H9 (cell line): ENCODE results near the gene FKBP10. TPM values are rescaled to one million over a fixed set of nuclear protein-coding genes. Genes with fewer than 3 reads are reported as not detected.

ENCODE experiments used
- DNase-seq: peaks from one replicate; pipeline ENCODE4 v3.0.0-alpha.2; 2017
- H2AFZ ChIP-seq: one replicate; pipeline ENCODE4 v1.6.1; 2013; ENCODE audit warnings: mild to moderate bottlenecking, low read length, control low read depth, moderate library complexity
- H2AK5ac ChIP-seq: 2 replicates; pipeline ENCODE4 v1.6.1; 2013; ENCODE audit warnings: low read length, control low read depth, mixed read lengths; ENCODE audit not compliant: insufficient read length
- H2BK120ac ChIP-seq: one replicate; pipeline ENCODE4 v1.6.1; 2013; ENCODE audit warnings: low read depth, mild to moderate bottlenecking, low read length, control low read depth, inconsistent platforms; ENCODE audit not compliant: poor library complexity, severe bottlenecking
- H2BK12ac ChIP-seq: 2 replicates; pipeline ENCODE4 v1.6.1; 2013; ENCODE audit warnings: low read length, control low read depth, mixed read lengths, low read depth; ENCODE audit not compliant: insufficient read length
- H2BK15ac ChIP-seq: 2 replicates; pipeline ENCODE4 v1.6.1; 2013; ENCODE audit warnings: low read depth, low read length, control low read depth
- H2BK20ac ChIP-seq: one replicate; pipeline ENCODE4 v1.6.1; 2013; ENCODE audit warnings: low read depth, mild to moderate bottlenecking, low read length, control low read depth, inconsistent platforms; ENCODE audit not compliant: poor library complexity, severe bottlenecking
- H2BK5ac ChIP-seq: 2 replicates; pipeline ENCODE4 v1.6.1; 2013; ENCODE audit warnings: low read length, control low read depth, mixed read lengths; ENCODE audit not compliant: insufficient read length
- H3K14ac ChIP-seq: 2 replicates; pipeline ENCODE4 v1.6.1; 2013; ENCODE audit warnings: low read length, control low read depth; ENCODE audit not compliant: insufficient read depth
- H3K18ac ChIP-seq: 2 replicates; pipeline ENCODE4 v1.6.1; 2013; ENCODE audit warnings: low read depth, mild to moderate bottlenecking, mixed read lengths, low read length, control low read depth; ENCODE audit not compliant: insufficient read length
- H3K23ac ChIP-seq: 2 replicates; pipeline ENCODE4 v1.6.1; 2013; ENCODE audit warnings: low read length, control low read depth, mixed read lengths, low read depth; ENCODE audit not compliant: insufficient read length
- H3K23me2 ChIP-seq: 2 replicates; pipeline ENCODE4 v1.6.1; 2013; ENCODE audit warnings: low read depth, mild to moderate bottlenecking, mixed read lengths, low read length, control low read depth; ENCODE audit not compliant: insufficient read length, poor library complexity, severe bottlenecking
- H3K27ac ChIP-seq: 2 replicates; pipeline ENCODE4 v1.5.1; 2013; ENCODE audit warnings: low read length, control low read depth, mixed read lengths, low read depth; ENCODE audit not compliant: insufficient read length
- H3K27me3 ChIP-seq: 2 replicates; pipeline ENCODE4 v1.6.1; 2013; ENCODE audit warnings: low read length, control low read depth, inconsistent platforms; ENCODE audit not compliant: insufficient read depth
- H3K4ac ChIP-seq: 2 replicates; pipeline ENCODE4 v1.6.1; 2013; ENCODE audit warnings: low read depth, mild to moderate bottlenecking, control low read depth, inconsistent platforms, low read length, moderate library complexity
- H3K4me1 ChIP-seq: 2 replicates; pipeline ENCODE4 v1.6.1; 2013; ENCODE audit warnings: low read length, control low read depth, inconsistent platforms; ENCODE audit not compliant: insufficient read depth
- H3K4me2 ChIP-seq: 2 replicates; pipeline ENCODE4 v1.6.1; 2013; ENCODE audit warnings: low read length, control low read depth, mixed read lengths; ENCODE audit not compliant: insufficient read length, insufficient read depth
- H3K56ac ChIP-seq: 2 replicates; pipeline ENCODE4 v1.6.1; 2013; ENCODE audit warnings: low read depth, mild to moderate bottlenecking, mixed read lengths, low read length, control low read depth; ENCODE audit not compliant: insufficient read length
- H3K79me1 ChIP-seq: 2 replicates; pipeline ENCODE4 v1.6.1; 2013; ENCODE audit warnings: low read depth, mild to moderate bottlenecking, moderate library complexity, low read length, control low read depth, inconsistent platforms; ENCODE audit not compliant: insufficient read depth, poor library complexity, severe bottlenecking
- H3K79me2 ChIP-seq: 2 replicates; pipeline ENCODE4 v1.6.1; 2013; ENCODE audit warnings: low read length, control low read depth, inconsistent platforms; ENCODE audit not compliant: insufficient read depth
- H3K9ac ChIP-seq: 2 replicates; pipeline ENCODE4 v1.6.1; 2013; ENCODE audit warnings: low read length, control low read depth, mixed read lengths; ENCODE audit not compliant: insufficient read length; ENCODE audit errors: extremely low read depth
- H3K9me3 ChIP-seq: one replicate; pipeline ENCODE4 v1.6.1; 2013; ENCODE audit warnings: low read depth, low read length, inconsistent platforms; ENCODE audit not compliant: control insufficient read depth
- H3T11ph ChIP-seq: one replicate; pipeline ENCODE4 v1.6.1; 2013; ENCODE audit warnings: mild to moderate bottlenecking, low read length, control low read depth, inconsistent platforms
- H4K20me1 ChIP-seq: one replicate; pipeline ENCODE4 v1.6.1; 2013; ENCODE audit not compliant: control insufficient read depth, insufficient read length, insufficient read depth
- H4K5ac ChIP-seq: 2 replicates; pipeline ENCODE4 v1.6.1; 2013; ENCODE audit warnings: low read depth, mild to moderate bottlenecking, mixed read lengths, low read length, control low read depth; ENCODE audit not compliant: insufficient read length
- H4K8ac ChIP-seq: replicated peaks from 2 replicates; pipeline ENCODE4 v1.6.1; 2013; ENCODE audit warnings: low read length, control low read depth, mixed read lengths, low read depth; ENCODE audit not compliant: insufficient read length
- H4K91ac ChIP-seq: 2 replicates; pipeline ENCODE4 v1.6.1; 2013; ENCODE audit warnings: low read depth, mild to moderate bottlenecking, moderate library complexity, mixed read lengths, low read length, control low read depth; ENCODE audit not compliant: insufficient read length
- H3K27ac Mint-ChIP-seq, 3 experiments: 2 replicates in 2 of 3; 3 replicates in 1 of 3; pipeline ENCODE4 v1.8.0; 2020 to 2021; ENCODE audit warnings: mixed read lengths in 3 of 3, mild to moderate bottlenecking in 1 of 3, moderate library complexity in 1 of 3
- H3K27me3 Mint-ChIP-seq: 2 replicates; pipeline ENCODE4 v1.8.0; 2021; ENCODE audit warnings: low read depth, mild to moderate bottlenecking, moderate library complexity, mixed read lengths
- H3K36me3 Mint-ChIP-seq, 3 experiments: 2 replicates in 2 of 3; 3 replicates in 1 of 3; pipeline ENCODE4 v1.8.0; 2020 to 2021; ENCODE audit warnings: low read depth in 3 of 3, mixed read lengths in 3 of 3; ENCODE audit not compliant: insufficient read depth in 1 of 3
- H3K4me1 Mint-ChIP-seq, 2 experiments: 2 replicates each; pipeline ENCODE4 v1.8.0; 2020; ENCODE audit warnings: mixed read lengths in 2 of 2
- H3K4me3 Mint-ChIP-seq, 2 experiments: 2 replicates in 1 of 2; 3 replicates in 1 of 2; pipeline ENCODE4 v1.8.0; 2020 to 2021; ENCODE audit warnings: mild to moderate bottlenecking in 2 of 2, mixed read lengths in 2 of 2, moderate library complexity in 1 of 2
- H3K9me3 Mint-ChIP-seq, 2 experiments: 2 replicates in 1 of 2; 3 replicates in 1 of 2; pipeline ENCODE4 v1.8.0; 2020; ENCODE audit warnings: mild to moderate bottlenecking in 2 of 2, mixed read lengths in 2 of 2, moderate library complexity in 1 of 2
- WGBS: extraction: QIAGEN DNeasy Blood & Tissue Kit; methylation state at CpG from one replicate; pipeline ENCODE4 v1.1.7; 2013; ENCODE audit warnings: missing lambda C conversion rate, low lambda C conversion rate, mixed read lengths; ENCODE audit not compliant: insufficient read length; ENCODE audit errors: extremely low coverage; 5-methylcytosine and 5-hydroxymethylcytosine counted together
- total RNA-seq: library from RNA; stranded (reverse); gene quantifications from 2 replicates; pipeline ENCODE4 v1.2.1, GENCODE V29; 2021
- TF ChIP-seq, protein P1 (sequence below): fragments of 200-600 bp; sonication (generic); conservative IDR thresholded peaks from 3 replicates; pipeline ENCODE4 v1.8.0; 2021; ENCODE audit warnings: antibody characterized with exemption, mild to moderate bottlenecking

FKBP10 gene
- total RNA-seq, 1 experiment from 2014 or later = 166 TPM

DNA sequence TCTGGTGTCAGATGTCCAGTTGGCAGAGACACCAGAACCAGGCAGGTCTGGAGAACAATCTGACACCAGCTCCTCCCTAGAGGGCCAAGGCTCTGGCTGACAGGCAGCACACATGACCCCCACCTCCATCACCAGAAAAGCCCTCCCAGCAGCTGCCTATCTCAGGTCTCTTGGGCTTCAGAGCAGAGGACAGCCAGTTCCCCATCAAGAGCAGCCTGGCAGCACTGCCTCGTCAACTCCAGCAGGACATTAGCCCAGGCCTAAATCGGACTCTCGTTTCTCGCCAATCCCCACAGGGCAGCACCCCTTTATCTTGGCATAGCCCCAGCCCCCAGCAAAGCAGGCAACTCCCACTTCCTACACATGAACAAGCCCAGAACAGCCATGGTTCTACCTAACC is 30.7 kb upstream of the FKBP10 start:
- H3K23ac ChIP-seq = no peak overlapping the region
- Mint-ChIP-seq H3K4me3 (peak overlapping the region in 1 of 2 experiments; percentile 55; a peak in 2 of 5 replicates), H3K27me3 (no peaks in the 10 kb centered on the region), H3K27ac (peak overlapping the region in 2 of 3 experiments; percentile 84 to 90; a peak in 5 of 7 replicates), H3K9me3 (no peaks in the 10 kb centered on the region; a peak in 1 of 5 replicates), H3K36me3 (peaks cover 8 to 16% (median 15%) of the 10 kb centered on the region in 3 experiments), H3K4me1 (peaks cover 36 to 50% of the 10 kb centered on the region in 2 experiments)
- H3K9me3 ChIP-seq = no peaks in the 10 kb centered on the region
- no peaks in the 10 kb centered on the region for H4K20me1 ChIP-seq
- H2AFZ ChIP-seq = no peak overlapping the region
- no peak overlapping the region for H4K5ac ChIP-seq
- no peak overlapping the region for H3K27ac ChIP-seq
- no peak overlapping the region for H2BK120ac ChIP-seq
- no peak overlapping the region for H2BK15ac ChIP-seq
- no peak overlapping the region for H4K8ac ChIP-seq
- no peak overlapping the region for H3T11ph ChIP-seq
- no peak overlapping the region for H3K9ac ChIP-seq
- peaks cover 2% of the 10 kb centered on the region; the same call in 1 of the 2 replicates for H3K4me1 ChIP-seq
- no peak overlapping the region for H2BK12ac ChIP-seq
- no peak overlapping the region for H4K91ac ChIP-seq
- H3K27me3 ChIP-seq = no peaks in the 10 kb centered on the region
- no peak overlapping the region for H2AK5ac ChIP-seq
- H3K79me1 ChIP-seq = no peaks in the 10 kb centered on the region
- no peak overlapping the region for H3K56ac ChIP-seq
- no peak overlapping the region for H3K4me2 ChIP-seq
- TF ChIP-seq, protein P1, sequence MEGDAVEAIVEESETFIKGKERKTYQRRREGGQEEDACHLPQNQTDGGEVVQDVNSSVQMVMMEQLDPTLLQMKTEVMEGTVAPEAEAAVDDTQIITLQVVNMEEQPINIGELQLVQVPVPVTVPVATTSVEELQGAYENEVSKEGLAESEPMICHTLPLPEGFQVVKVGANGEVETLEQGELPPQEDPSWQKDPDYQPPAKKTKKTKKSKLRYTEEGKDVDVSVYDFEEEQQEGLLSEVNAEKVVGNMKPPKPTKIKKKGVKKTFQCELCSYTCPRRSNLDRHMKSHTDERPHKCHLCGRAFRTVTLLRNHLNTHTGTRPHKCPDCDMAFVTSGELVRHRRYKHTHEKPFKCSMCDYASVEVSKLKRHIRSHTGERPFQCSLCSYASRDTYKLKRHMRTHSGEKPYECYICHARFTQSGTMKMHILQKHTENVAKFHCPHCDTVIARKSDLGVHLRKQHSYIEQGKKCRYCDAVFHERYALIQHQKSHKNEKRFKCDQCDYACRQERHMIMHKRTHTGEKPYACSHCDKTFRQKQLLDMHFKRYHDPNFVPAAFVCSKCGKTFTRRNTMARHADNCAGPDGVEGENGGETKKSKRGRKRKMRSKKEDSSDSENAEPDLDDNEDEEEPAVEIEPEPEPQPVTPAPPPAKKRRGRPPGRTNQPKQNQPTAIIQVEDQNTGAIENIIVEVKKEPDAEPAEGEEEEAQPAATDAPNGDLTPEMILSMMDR = no peak
- no peak overlapping the region for H3K4ac ChIP-seq
- H2BK5ac ChIP-seq = no peak overlapping the region
- H3K18ac ChIP-seq = no peak overlapping the region
- no CpG with 5 or more reads among the region's 4 CpGs for WGBS
- no peak for DNase-seq
- H3K23me2 ChIP-seq = peaks cover 8% of the 10 kb centered on the region
- no peak overlapping the region for H3K14ac ChIP-seq
- no peak overlapping the region for H2BK20ac ChIP-seq
- no peaks in the 10 kb centered on the region; the same call in 1 of the 2 replicates for H3K79me2 ChIP-seq
